ENCODE measurements around the gene DEFB132. TPM values are rescaled to one million over a fixed set of nuclear protein-coding genes. Genes with fewer than 3 reads are reported as not detected.

Gene DEFB132
- total and polyA plus RNA-seq, 2 of the 4 experiments (the other 2 are of a cell fraction), result not detected

- TF ChIP-seq ELK1 (IDR thresholded peaks at IDR 0.05; ENCODE audit: borderline replicate concordance, low read depth, low read length) (no peak), MAZ (IDR thresholded peaks at IDR 0.05; ENCODE audit: borderline replicate concordance, low read depth, low read length) (no peak)
These were observed 46.6 kb upstream of the DEFB132 start (continued) for GRCh38 chr20:210809-211502.

- intact Hi-C loops (cut with micrococcal nuclease), result no loop called here
- ATAC-seq (ENCODE audit: low read depth), result no peak
These were observed 43.1 kb upstream of the DEFB132 start for GRCh38 chr20:214383-214782.

More at GRCh38 chr20:214383-214782, 43.1 kb upstream of the DEFB132 start:
- ChIA-PET POLR2A (ENCODE audit: unreplicated experiment) (no interaction called here), CTCF (interaction anchor here (0.9 to 1.2 kb wide), 2 partner anchors 14 to 52 kb away, joined by 3 read pairs; no protein-coding TSS in a partner anchor)
- no peak for DNase-seq
- Histone ChIP-seq H3K36me3 (ENCODE audit: control insufficient read depth, insufficient read depth, low read length) (no peaks in the 10 kb centered on the region), H3K9ac (ENCODE audit: low read depth, low read length) (no peak overlapping the region), H3K27me3 (ENCODE audit: control insufficient read depth, insufficient read depth, low read length) (peaks cover 12% of the 10 kb centered on the region), H2AK9ac (replicated peaks; ENCODE audit: low read depth, low read length, poor library complexity) (no peak overlapping the region), H2BK5ac (ENCODE audit: low read depth, low read length, poor library complexity, severe bottlenecking) (no peak overlapping the region), H3K14ac (replicated peaks; ENCODE audit: low read depth, low read length) (no peak overlapping the region), H2BK120ac (ENCODE audit: low read depth, low read length) (no peak overlapping the region), H3K23ac (ENCODE audit: low read depth, low read length) (no peak overlapping the region), H3K4ac (ENCODE audit: low read depth, low read length) (no peak overlapping the region), H2AFZ (replicated peaks; ENCODE audit: low read length, poor library complexity) (no peak overlapping the region), H4K91ac (ENCODE audit: insufficient read depth, low read depth, low read length) (no peak overlapping the region), H2AK5ac (ENCODE audit: low read depth, low read length) (no peak overlapping the region), H3K9me3 (ENCODE audit: control insufficient read depth, insufficient read depth, low read length) (no peaks in the 10 kb centered on the region), H3K4me2 (ENCODE audit: low read depth, low read length) (no peak overlapping the region), H4K20me1 (ENCODE audit: insufficient read depth, low read length) (no peaks in the 10 kb centered on the region), H3K18ac (ENCODE audit: low read depth, low read length) (no peak overlapping the region), H3K79me1 (ENCODE audit: low read depth in 1 of 2, low read length in 2 of 2) (no peaks in the 10 kb centered on the region), H3K27ac (ENCODE audit: insufficient read depth, low read length) (no peak overlapping the region), H3K4me1 (ENCODE audit: control insufficient read depth, insufficient read depth, low read length) (no peaks in the 10 kb centered on the region), H3K4me3 (ENCODE audit: insufficient read depth, low read depth, low read length) (no peak overlapping the region), H3K9me1 (ENCODE audit: insufficient read depth, low read length) (no peaks in the 10 kb centered on the region), H4K5ac (ENCODE audit: low read depth, low read length) (no peak overlapping the region), H2BK15ac (ENCODE audit: low read depth, low read length) (no peak overlapping the region), H3K56ac (ENCODE audit: extremely low read depth, insufficient read depth, low read length) (no peak overlapping the region), H4K8ac (ENCODE audit: low read depth in 2 of 2, low read length in 2 of 2) (no peak overlapping the region), H2BK20ac (ENCODE audit: low read depth, low read length) (no peak overlapping the region)
- in situ Hi-C loops (cut with MboI; ENCODE audit: low sequenced_read_pairs) (loop anchor here (10.0 kb wide), 1 partner anchor 120 kb away; no protein-coding TSS in a partner anchor), dilution Hi-C loops (cut with HindIII; ENCODE audit: low sequenced_read_pairs, unreplicated experiment) (no loop called here)
- TF ChIP-seq MAFK (IDR thresholded peaks at IDR 0.05; ENCODE audit: low read depth, low read length) (peak; percentile 84), SMC3 (IDR thresholded peaks at IDR 0.05; ENCODE audit: low read depth, low read length) (no peak)
- BruUV-seq (replicated peaks), result no TSS peak
- no CpG with 5 or more reads among the region's 2 CpGs for WGBS, 2 experiments (ENCODE audit: extremely low coverage in 2 of 2, insufficient read length in 1 of 2)
